GM12878 (cell line): ENCODE measurements around the gene ENPP1. TPM values are rescaled to one million over a fixed set of nuclear protein-coding genes. Genes with fewer than 3 reads are reported as not detected.

Source experiments
- ATAC-seq: fragments of 200-7000 bp; cut with Tn5 transposase; 3 replicates; pipeline ENCODE4 v1.9.1; 2020; ENCODE audit warnings: mild to moderate bottlenecking, moderate library complexity
- BruUV-seq: library from RNA; stranded (reverse); fragments of 400-500 nt; replicated peaks from 2 replicates; lab custom pipeline; 2021; lab: Mats Ljungman, UMichigan
- CTCF ChIA-PET: fragments of 300-600 bp; sonication (Branson Sonifier 250); formaldehyde crosslinking; extraction: SDS; loops from one replicate; lab custom pipeline; 2021; ENCODE audit warnings: inconsistent platforms; lab: Yijun Ruan, JAX
- POLR2A ChIA-PET: fragments of 350-600 bp; formaldehyde crosslinking; extraction: SDS; loops from one replicate; lab custom pipeline; 2021; ENCODE audit warnings: inconsistent platforms; lab: Charles Lee
- RAD21 ChIA-PET: fragments of 300-600 bp; sonication (Branson Sonifier 250); formaldehyde crosslinking; loops from one replicate; lab custom pipeline; 2023; ENCODE audit warnings: antibody characterized with exemption; ENCODE audit not compliant: unreplicated experiment; lab: Charles Lee
- SMC1A ChIA-PET: fragments of 300-600 bp; sonication (Branson Sonifier 250); formaldehyde crosslinking; loops from one replicate; lab custom pipeline; 2023; ENCODE audit not compliant: unreplicated experiment, uncharacterized antibody; lab: Charles Lee
- DNase-seq: peaks from one replicate; pipeline ENCODE4 v3.0.0-alpha.2; 2011; ENCODE audit warnings: low read depth, low spot score
- FAIRE-seq: peaks from 3 replicates; lab custom pipeline; 2011; peaks lifted over from hg19 to GRCh38; lab: Jason Lieb, UNC
- H2AFZ ChIP-seq: 2 replicates; pipeline ENCODE4 v1.6.0; 2011; ENCODE audit warnings: low read depth, low read length, control low read depth; ENCODE audit not compliant: control insufficient read depth
- H3K27ac ChIP-seq: 2 replicates; pipeline ENCODE4 v1.5.1; 2011; ENCODE audit warnings: control low read depth; ENCODE audit not compliant: control insufficient read depth, insufficient read depth
- H3K27me3 ChIP-seq, 2 experiments: replicated peaks in 1 of 2; 2 replicates each; pipeline versions ENCODE4 v1.6.0 to v1.6.1; 2011; ENCODE audit warnings: low read length in 1 of 2; ENCODE audit not compliant: control insufficient read depth in 2 of 2, insufficient read depth in 2 of 2
- H3K36me3 ChIP-seq, 2 experiments: 2 replicates each; pipeline ENCODE4 v1.5.1; 2011; ENCODE audit warnings: low read length in 1 of 2; ENCODE audit not compliant: control insufficient read depth in 2 of 2, insufficient read depth in 2 of 2
- H3K4me1 ChIP-seq: 2 replicates; pipeline ENCODE4 v1.6.1; 2011; ENCODE audit warnings: mild to moderate bottlenecking, low read length, moderate library complexity, mixed read lengths; ENCODE audit not compliant: control insufficient read depth, insufficient read depth
- H3K4me2 ChIP-seq: 2 replicates; pipeline ENCODE4 v1.6.0; 2011; ENCODE audit warnings: control low read depth; ENCODE audit not compliant: control insufficient read depth, insufficient read depth
- H3K4me3 ChIP-seq: fragments of 200-600 bp; sonication (generic); 2 replicates; pipeline ENCODE4 v1.5.1; 2016
- H3K79me2 ChIP-seq: 2 replicates; pipeline ENCODE4 v1.6.0; 2011; ENCODE audit warnings: low read length; ENCODE audit not compliant: control insufficient read depth, insufficient read depth
- H3K9ac ChIP-seq: 2 replicates; pipeline ENCODE4 v1.8.0; 2011; ENCODE audit warnings: low read length, control low read depth, mixed read lengths; ENCODE audit not compliant: control insufficient read depth, insufficient read depth
- H3K9me3 ChIP-seq: replicated peaks from 3 replicates; pipeline ENCODE4 v1.5.1; 2011; ENCODE audit warnings: mild to moderate bottlenecking, low read length; ENCODE audit not compliant: control insufficient read depth, insufficient read depth
- H4K20me1 ChIP-seq: 2 replicates; pipeline ENCODE4 v1.6.0; 2011; ENCODE audit not compliant: control insufficient read depth, insufficient read depth
- CBX3 ChIP-seq: fragments of 200-600 bp; sonication (generic); IDR thresholded peaks from 2 replicates; pipeline ENCODE4 v1.6.1; 2016; ENCODE audit warnings: low read depth, borderline replicate concordance
- CBX5 ChIP-seq: sonication (generic); IDR thresholded peaks from 2 replicates; pipeline ENCODE4 v1.6.1; 2016; ENCODE audit warnings: low read depth, moderate library complexity, mild to moderate bottlenecking, inconsistent platforms
- CHD2 ChIP-seq: IDR thresholded peaks from 2 replicates; pipeline ENCODE4 v1.6.1; 2011; ENCODE audit warnings: low read depth, low read length, improper control_type of control experiment, borderline replicate concordance
- EED ChIP-seq: sonication (generic); IDR thresholded peaks from 2 replicates; pipeline ENCODE4 v1.6.1; 2016; ENCODE audit warnings: antibody characterized with exemption, low read depth
- NFIC ChIP-seq: IDR thresholded peaks from 2 replicates; pipeline ENCODE4 v1.6.1; 2012; ENCODE audit warnings: low read depth, mild to moderate bottlenecking, inconsistent platforms, low read length, moderate library complexity
- NFXL1 ChIP-seq: fragments of 450-650 bp; IDR thresholded peaks from 2 replicates; pipeline ENCODE4 v1.6.1; 2017; ENCODE audit warnings: antibody characterized with exemption, mild to moderate bottlenecking, borderline replicate concordance
- PAX5 ChIP-seq: IDR thresholded peaks from 2 replicates; pipeline ENCODE4 v1.6.1; 2011; ENCODE audit warnings: low read depth, low read length, borderline replicate concordance
- POU2F2 ChIP-seq: IDR thresholded peaks from 3 replicates; pipeline ENCODE4 v1.6.1; 2011; ENCODE audit warnings: low read depth, mild to moderate bottlenecking, low read length, borderline replicate concordance
- RUNX3 ChIP-seq: IDR thresholded peaks from 2 replicates; pipeline ENCODE4 v1.6.1; 2012; ENCODE audit warnings: low read length, inconsistent platforms
- SIN3A ChIP-seq: IDR thresholded peaks from 2 replicates; pipeline ENCODE4 v1.6.1; 2012; ENCODE audit warnings: low read depth, low read length, improper control_type of control experiment
- SUPT20H ChIP-seq: IDR thresholded peaks from 2 replicates; pipeline ENCODE4 v1.6.1; 2011; ENCODE audit warnings: low read depth, mild to moderate bottlenecking, low read length, moderate library complexity, borderline replicate concordance; ENCODE audit not compliant: control insufficient read depth
- WGBS: methylation state at CpG from one replicate; pipeline ENCODE4 v1.1.6; 2016; ENCODE audit warnings: low lambda C conversion rate; ENCODE audit not compliant: insufficient replicate concordance, insufficient coverage; ENCODE audit errors: missing lambda C conversion rate; 5-methylcytosine and 5-hydroxymethylcytosine counted together
- in situ Hi-C: fragments of 300-500 bp; cut with MboI; formaldehyde crosslinking; loops from 9 replicates; pipeline ENCODE4 v1.14.3; 2018; ENCODE audit warnings: mixed read lengths
- intact Hi-C: fragments of 100-400 bp; cut with micrococcal nuclease; formaldehyde crosslinking; loops from one replicate; pipeline ENCODE4 v1.14.2; 2022; ENCODE audit not compliant: unreplicated experiment
- polyA plus RNA-seq, 11 experiments: library from polyadenylated mRNA; depleted of rRNA in 4 of 11; unstranded in 6 of 11; stranded (reverse) in 5 of 11; fragments of >200 nt; fragmentation: Nextera tagmentation in 4 of 11; fragmentation: Illumina TruSeq in 1 of 11; extraction: Ambion mirVana in 4 of 11; extraction: Trizol in 1 of 11; gene quantifications; 1 replicate in 1 of 11; 2 replicates in 10 of 11; pipeline versions ENCODE4 v1.2.1 to v1.2.3, GENCODE V29; 2011 to 2016; ENCODE audit warnings: inconsistent platforms in 2 of 11, missing spikeins in 2 of 11, low read depth in 1 of 11
- total RNA-seq, 4 experiments: library from RNA; depleted of rRNA in 3 of 4; stranded (reverse); fragments of >200 nt in 3 of 4; fragmentation: Illumina TruSeq in 1 of 4; extraction: Trizol in 1 of 4; gene quantifications; 2 replicates each; pipeline versions ENCODE4 v1.2.1 to v1.2.3, GENCODE V29; 2013 to 2021
- TF ChIP-seq, protein P1 (sequence below), 3 experiments: IDR thresholded peaks in 2 of 3; conservative IDR thresholded peaks in 1 of 3; 2 replicates each; pipeline ENCODE4 v1.5.1; 2011; ENCODE audit warnings: low read depth in 3 of 3, low read length in 3 of 3, mild to moderate bottlenecking in 3 of 3, control low read depth in 2 of 3, moderate library complexity in 2 of 3, inconsistent platforms in 1 of 3, mixed read lengths in 1 of 3; ENCODE audit not compliant: control insufficient read depth in 2 of 3, insufficient read depth in 1 of 3; ENCODE audit errors: extremely low read depth in 1 of 3
- TF ChIP-seq, protein P2 (sequence below): fragments of 450-650 bp; IDR thresholded peaks from 2 replicates; pipeline ENCODE4 v1.6.1; 2016; ENCODE audit warnings: mild to moderate bottlenecking
- TF ChIP-seq, protein P3 (sequence below): fragments of 450-650 bp; formaldehyde crosslinking; IDR thresholded peaks from 2 replicates; pipeline ENCODE4 v1.4.0; 2020; ENCODE audit warnings: mild to moderate bottlenecking, moderate library complexity
- TF ChIP-seq, protein P4 (sequence below): fragments of 450-650 bp; IDR thresholded peaks from 2 replicates; pipeline ENCODE4 v1.6.1; 2018; ENCODE audit warnings: mild to moderate bottlenecking, low read depth, moderate library complexity; ENCODE audit not compliant: partially characterized antibody

The ENPP1 gene
- total and polyA plus RNA-seq, 10 of the 15 experiments (the other 5 are each of a cell fraction or from before 2014, with no cell fraction given): 0.03 to 0.05 TPM; not detected in 8

GRCh38 chr6:131893198-131893597 lies 85.4 kb downstream of the ENPP1 start:
- FAIRE-seq (no peak), DNase-seq (no peak), ATAC-seq (no peak)
- Histone ChIP-seq H3K4me2 (no peak overlapping the region), H3K4me1 (no peaks in the 10 kb centered on the region), H3K79me2 (no peaks in the 10 kb centered on the region), H3K9me3 (no peaks in the 10 kb centered on the region; the same call in 2 of the 3 replicates), H3K36me3 (no peaks in the 10 kb centered on the region), H3K9ac (no peak overlapping the region), H3K27me3 (no peaks in the 10 kb centered on the region; a peak in 1 of 4 replicates), H3K4me3 (no peak overlapping the region), H4K20me1 (no peaks in the 10 kb centered on the region), H3K27ac (no peak overlapping the region), H2AFZ (no peak overlapping the region)
- POLR2A ChIA-PET: no interaction called here
- in situ Hi-C loops: no loop called here
- SMC1A ChIA-PET: interaction anchor here (1.4 kb wide), 2 partner anchors 22 to 25 kb away, joined by 4 read pairs; no protein-coding TSS in a partner anchor
- CTCF ChIA-PET: no interaction called here
- WGBS: 4% methylated on average over 1 of the region's 1 CpG
- BruUV-seq: no TSS peak
- RAD21 ChIA-PET: no interaction called here
- intact Hi-C loops: no loop called here
- no peak for TF ChIP-seq RUNX3
- TF ChIP-seq CHD2: no peak
- no peak for TF ChIP-seq SUPT20H
- TF ChIP-seq CBX3: no peak
- TF ChIP-seq, protein P1, sequence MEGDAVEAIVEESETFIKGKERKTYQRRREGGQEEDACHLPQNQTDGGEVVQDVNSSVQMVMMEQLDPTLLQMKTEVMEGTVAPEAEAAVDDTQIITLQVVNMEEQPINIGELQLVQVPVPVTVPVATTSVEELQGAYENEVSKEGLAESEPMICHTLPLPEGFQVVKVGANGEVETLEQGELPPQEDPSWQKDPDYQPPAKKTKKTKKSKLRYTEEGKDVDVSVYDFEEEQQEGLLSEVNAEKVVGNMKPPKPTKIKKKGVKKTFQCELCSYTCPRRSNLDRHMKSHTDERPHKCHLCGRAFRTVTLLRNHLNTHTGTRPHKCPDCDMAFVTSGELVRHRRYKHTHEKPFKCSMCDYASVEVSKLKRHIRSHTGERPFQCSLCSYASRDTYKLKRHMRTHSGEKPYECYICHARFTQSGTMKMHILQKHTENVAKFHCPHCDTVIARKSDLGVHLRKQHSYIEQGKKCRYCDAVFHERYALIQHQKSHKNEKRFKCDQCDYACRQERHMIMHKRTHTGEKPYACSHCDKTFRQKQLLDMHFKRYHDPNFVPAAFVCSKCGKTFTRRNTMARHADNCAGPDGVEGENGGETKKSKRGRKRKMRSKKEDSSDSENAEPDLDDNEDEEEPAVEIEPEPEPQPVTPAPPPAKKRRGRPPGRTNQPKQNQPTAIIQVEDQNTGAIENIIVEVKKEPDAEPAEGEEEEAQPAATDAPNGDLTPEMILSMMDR (IDR thresholded peaks at IDR 0.05 in 2 of 3, conservative IDR thresholded peaks at IDR 0.05 in 1 of 3; ENCODE audit: control insufficient read depth in 2 of 3, extremely low read depth in 1 of 3, insufficient read depth in 1 of 3, low read depth in 3 of 3, low read length in 3 of 3): no peak
- TF ChIP-seq PAX5: no peak
- TF ChIP-seq, protein P2, sequence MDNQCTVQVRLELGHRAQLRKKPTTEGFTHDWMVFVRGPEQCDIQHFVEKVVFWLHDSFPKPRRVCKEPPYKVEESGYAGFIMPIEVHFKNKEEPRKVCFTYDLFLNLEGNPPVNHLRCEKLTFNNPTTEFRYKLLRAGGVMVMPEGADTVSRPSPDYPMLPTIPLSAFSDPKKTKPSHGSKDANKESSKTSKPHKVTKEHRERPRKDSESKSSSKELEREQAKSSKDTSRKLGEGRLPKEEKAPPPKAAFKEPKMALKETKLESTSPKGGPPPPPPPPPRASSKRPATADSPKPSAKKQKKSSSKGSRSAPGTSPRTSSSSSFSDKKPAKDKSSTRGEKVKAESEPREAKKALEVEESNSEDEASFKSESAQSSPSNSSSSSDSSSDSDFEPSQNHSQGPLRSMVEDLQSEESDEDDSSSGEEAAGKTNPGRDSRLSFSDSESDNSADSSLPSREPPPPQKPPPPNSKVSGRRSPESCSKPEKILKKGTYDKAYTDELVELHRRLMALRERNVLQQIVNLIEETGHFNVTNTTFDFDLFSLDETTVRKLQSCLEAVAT: no peak
- TF ChIP-seq SIN3A: no peak
- TF ChIP-seq, protein P3, sequence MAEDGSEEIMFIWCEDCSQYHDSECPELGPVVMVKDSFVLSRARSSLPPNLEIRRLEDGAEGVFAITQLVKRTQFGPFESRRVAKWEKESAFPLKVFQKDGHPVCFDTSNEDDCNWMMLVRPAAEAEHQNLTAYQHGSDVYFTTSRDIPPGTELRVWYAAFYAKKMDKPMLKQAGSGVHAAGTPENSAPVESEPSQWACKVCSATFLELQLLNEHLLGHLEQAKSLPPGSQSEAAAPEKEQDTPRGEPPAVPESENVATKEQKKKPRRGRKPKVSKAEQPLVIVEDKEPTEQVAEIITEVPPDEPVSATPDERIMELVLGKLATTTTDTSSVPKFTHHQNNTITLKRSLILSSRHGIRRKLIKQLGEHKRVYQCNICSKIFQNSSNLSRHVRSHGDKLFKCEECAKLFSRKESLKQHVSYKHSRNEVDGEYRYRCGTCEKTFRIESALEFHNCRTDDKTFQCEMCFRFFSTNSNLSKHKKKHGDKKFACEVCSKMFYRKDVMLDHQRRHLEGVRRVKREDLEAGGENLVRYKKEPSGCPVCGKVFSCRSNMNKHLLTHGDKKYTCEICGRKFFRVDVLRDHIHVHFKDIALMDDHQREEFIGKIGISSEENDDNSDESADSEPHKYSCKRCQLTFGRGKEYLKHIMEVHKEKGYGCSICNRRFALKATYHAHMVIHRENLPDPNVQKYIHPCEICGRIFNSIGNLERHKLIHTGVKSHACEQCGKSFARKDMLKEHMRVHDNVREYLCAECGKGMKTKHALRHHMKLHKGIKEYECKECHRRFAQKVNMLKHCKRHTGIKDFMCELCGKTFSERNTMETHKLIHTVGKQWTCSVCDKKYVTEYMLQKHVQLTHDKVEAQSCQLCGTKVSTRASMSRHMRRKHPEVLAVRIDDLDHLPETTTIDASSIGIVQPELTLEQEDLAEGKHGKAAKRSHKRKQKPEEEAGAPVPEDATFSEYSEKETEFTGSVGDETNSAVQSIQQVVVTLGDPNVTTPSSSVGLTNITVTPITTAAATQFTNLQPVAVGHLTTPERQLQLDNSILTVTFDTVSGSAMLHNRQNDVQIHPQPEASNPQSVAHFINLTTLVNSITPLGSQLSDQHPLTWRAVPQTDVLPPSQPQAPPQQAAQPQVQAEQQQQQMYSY (CRISPR knock-in tag): no peak
- TF ChIP-seq CBX5: no peak
- no peak for TF ChIP-seq POU2F2
- TF ChIP-seq EED: no peak
- no peak for TF ChIP-seq NFIC
- no peak for TF ChIP-seq NFXL1
- TF ChIP-seq, protein P4, sequence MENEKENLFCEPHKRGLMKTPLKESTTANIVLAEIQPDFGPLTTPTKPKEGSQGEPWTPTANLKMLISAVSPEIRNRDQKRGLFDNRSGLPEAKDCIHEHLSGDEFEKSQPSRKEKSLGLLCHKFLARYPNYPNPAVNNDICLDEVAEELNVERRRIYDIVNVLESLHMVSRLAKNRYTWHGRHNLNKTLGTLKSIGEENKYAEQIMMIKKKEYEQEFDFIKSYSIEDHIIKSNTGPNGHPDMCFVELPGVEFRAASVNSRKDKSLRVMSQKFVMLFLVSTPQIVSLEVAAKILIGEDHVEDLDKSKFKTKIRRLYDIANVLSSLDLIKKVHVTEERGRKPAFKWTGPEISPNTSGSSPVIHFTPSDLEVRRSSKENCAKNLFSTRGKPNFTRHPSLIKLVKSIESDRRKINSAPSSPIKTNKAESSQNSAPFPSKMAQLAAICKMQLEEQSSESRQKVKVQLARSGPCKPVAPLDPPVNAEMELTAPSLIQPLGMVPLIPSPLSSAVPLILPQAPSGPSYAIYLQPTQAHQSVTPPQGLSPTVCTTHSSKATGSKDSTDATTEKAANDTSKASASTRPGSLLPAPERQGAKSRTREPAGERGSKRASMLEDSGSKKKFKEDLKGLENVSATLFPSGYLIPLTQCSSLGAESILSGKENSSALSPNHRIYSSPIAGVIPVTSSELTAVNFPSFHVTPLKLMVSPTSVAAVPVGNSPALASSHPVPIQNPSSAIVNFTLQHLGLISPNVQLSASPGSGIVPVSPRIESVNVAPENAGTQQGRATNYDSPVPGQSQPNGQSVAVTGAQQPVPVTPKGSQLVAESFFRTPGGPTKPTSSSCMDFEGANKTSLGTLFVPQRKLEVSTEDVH: no peak
